AG04449 (cell line): ENCODE results near the gene LSM3.

Experiments used
- CTCF ChIA-PET: fragments of 350-600 bp; formaldehyde crosslinking; extraction: SDS; loops from one replicate; lab custom pipeline; 2021; ENCODE audit warnings: antibody characterized with exemption; lab: Yijun Ruan, JAX
- POLR2A ChIA-PET: fragments of 400-600, 350-600 bp; formaldehyde crosslinking; extraction: SDS; loops from one replicate; lab custom pipeline; 2020; ENCODE audit warnings: antibody characterized with exemption, inconsistent platforms; lab: Yijun Ruan, JAX
- DNase-seq: peaks from one replicate; pipeline ENCODE4 v3.0.0-alpha.2; 2010; ENCODE audit warnings: low read depth, low spot score
- H3K4me3 ChIP-seq: 2 replicates; pipeline ENCODE4 v1.5.1; 2011; ENCODE audit warnings: low read depth, mild to moderate bottlenecking, control low read depth, low read length
- CTCF ChIP-seq: IDR thresholded peaks from one replicate; pipeline ENCODE4 v1.5.1; 2011; ENCODE audit warnings: mild to moderate bottlenecking, moderate library complexity, low read length, control low read depth, inconsistent platforms; ENCODE audit not compliant: insufficient read depth; ENCODE audit errors: missing control alignments

Gene LSM3

GRCh38 chr3:14239940-14240339 is 61.3 kb downstream of the LSM3 start:
- DNase-seq = no peak
- POLR2A ChIA-PET = no interaction called here
- TF ChIP-seq CTCF = no peak
- CTCF ChIA-PET = interaction anchor here (0.7 to 1.4 kb wide), 2 partner anchors 22 to 1725 kb away, joined by 3 to 4 read pairs; no protein-coding TSS in a partner anchor
- no peak overlapping the region for H3K4me3 ChIP-seq

GRCh38 chr3:14240366-14240765 is 61.7 kb downstream of the LSM3 start:
- ChIA-PET POLR2A (no interaction called here), CTCF (interaction anchor here (0.7 kb wide), 1 partner anchor 1725 kb away, joined by 3 read pairs; no protein-coding TSS in a partner anchor)
- DNase-seq = no peak
- TF ChIP-seq CTCF = no peak
- H3K4me3 ChIP-seq = no peak overlapping the region

GRCh38 chr3:14241716-14242115 is 63.1 kb downstream of the LSM3 start:
- TF ChIP-seq CTCF = no peak
- no peak overlapping the region for H3K4me3 ChIP-seq
- no peak for DNase-seq
- CTCF ChIA-PET = interaction anchor here (2.1 kb wide), 1 partner anchor 19 kb away, joined by 14 read pairs; no protein-coding TSS in a partner anchor
- POLR2A ChIA-PET = no interaction called here

DNA sequence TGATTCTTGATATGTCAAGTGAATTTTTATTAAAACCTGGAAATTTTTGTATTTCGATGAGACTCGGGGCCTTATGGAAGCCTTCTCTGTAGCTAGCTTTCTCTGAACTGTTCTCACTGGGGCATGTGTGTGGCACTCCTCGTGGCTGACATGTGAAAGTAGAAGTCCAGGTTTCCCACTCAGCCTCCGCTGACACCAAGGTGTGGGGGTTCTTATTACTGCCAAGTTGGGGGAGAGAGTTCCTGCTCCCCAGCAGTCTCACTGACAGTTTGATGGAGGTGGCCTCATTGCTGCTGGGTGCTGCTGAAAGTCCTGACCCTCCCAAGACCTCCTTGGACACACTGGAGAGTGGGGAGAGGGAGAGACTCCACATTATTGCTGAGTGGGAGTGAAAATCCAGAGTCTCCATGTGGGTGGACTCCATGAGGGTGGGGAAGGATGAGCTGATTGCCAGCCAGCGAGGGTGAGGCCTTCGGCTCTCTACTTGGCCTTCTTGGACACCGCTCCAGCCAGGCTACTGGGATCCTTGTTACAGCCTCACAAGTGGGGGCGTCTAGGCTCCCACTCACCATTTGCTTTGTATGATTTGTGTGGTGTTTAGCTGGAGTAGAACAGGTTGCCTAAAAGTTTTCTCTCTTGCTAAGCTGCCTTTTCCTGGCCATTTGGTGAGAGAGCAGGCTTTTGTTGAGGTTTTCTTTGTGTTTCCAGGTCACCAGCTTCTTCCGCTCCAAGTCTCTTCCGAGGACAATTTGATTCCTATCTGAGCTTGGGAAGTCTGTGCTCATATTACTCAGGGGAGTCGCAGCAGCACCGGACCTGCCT is 64.1 kb downstream of the LSM3 start:
- no peak for DNase-seq
- POLR2A ChIA-PET = no interaction called here
- CTCF ChIA-PET = interaction anchor here (0.9 to 2.1 kb wide), 2 partner anchors 18 to 39 kb away, joined by 3 to 14 read pairs; no protein-coding TSS in a partner anchor
- no peak overlapping the region for H3K4me3 ChIP-seq
- TF ChIP-seq CTCF = no peak

DNA sequence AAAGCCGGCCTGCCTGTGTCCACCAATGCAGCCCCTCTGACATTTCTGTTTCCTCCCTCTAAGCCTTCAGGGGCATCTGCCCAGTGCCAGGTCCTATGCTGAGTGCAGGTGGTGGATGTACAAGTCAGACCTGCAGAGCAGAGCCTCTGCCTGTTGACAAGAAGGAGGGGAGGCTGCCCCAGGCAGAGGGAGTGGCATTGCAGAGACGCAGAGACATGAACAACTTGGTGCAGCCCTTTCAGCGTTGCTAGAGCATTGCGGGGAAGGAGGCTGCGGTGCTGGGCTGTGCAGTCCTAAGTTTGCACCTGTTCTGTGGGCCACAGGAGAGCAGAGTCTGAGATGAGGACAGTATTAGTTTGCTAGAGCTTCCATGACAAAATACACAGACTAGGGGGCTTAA is 65.2 kb downstream of the LSM3 start:
- TF ChIP-seq CTCF = no peak
- H3K4me3 ChIP-seq = no peak overlapping the region
- POLR2A ChIA-PET = no interaction called here
- CTCF ChIA-PET = no interaction called here
- no peak for DNase-seq

DNA sequence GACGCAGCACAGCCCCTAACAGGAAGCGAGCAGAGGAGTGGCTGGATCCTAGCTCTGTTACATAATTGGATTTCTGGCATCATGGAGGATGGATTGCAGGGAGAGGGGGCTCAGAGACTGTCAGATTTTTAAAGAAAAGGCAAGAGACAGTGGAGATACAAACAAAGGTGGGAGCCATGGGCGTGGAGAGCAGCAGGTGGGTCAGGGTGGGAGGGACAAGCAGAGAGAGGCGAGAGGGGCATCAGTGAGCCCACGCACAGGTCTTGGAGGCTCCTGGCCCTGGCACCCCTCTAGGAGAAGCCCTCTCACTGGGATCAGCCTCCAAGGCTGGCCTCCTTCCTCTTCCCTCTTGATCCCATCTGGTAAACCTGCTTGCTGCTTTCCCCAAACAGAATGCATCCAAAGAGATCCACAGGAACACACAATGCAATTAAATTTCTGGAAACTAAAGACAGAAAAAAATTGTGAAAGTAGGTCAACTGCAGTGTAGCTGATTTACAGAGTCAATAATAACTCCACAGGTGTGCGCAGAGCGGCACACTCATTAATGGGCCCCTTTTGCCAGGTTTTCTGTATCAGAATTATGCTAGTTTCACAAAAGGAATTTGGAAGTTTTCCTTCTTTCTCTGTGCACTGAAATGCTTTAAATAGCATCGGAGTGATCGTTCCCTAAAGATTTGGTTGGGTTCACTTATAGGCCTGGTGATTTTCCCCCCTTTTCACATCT is 66.1 kb downstream of the LSM3 start:
- H3K4me3 ChIP-seq = no peak overlapping the region
- ChIA-PET POLR2A (no interaction called here), CTCF (no interaction called here)
- no peak for DNase-seq
- no peak for TF ChIP-seq CTCF
